Body of pancreas (tissue), 4 donors: ENCODE results near the gene OSBPL10.
"Not testable (repeated sequence)": the region's sequence is repeated elsewhere in the genome, so short reads cannot be mapped to it uniquely, and the experiment has no call there.

Source experiments
- CTCF ChIP-seq, 7 experiments: fragments of 450-650 bp in 4 of 7; fragments of 200-600 bp in 3 of 7; sonication (generic) in 3 of 7; IDR thresholded peaks; one replicate each; pipeline ENCODE4 v1.5.1; 2016 to 2019; ENCODE audit warnings: antibody characterized with exemption in 7 of 7
- POLR2A ChIP-seq, 3 donors: fragments of 450-650 bp; IDR thresholded peaks; one replicate each; pipeline ENCODE4 v1.6.1; 2016; ENCODE audit warnings: antibody characterized with exemption in 3 of 3, mild to moderate bottlenecking in 2 of 3

- TF ChIP-seq CTCF, POLR2A (IDR thresholded peaks at IDR 0.05): not testable (repeated sequence)
These were observed 34.6 kb upstream of the OSBPL10 start for GRCh38 chr3:32015638-32016037.
